Right cardiac atrium (tissue), 5 donors: ENCODE measurements around the gene PRTN3. TPM values are rescaled to one million over a fixed set of nuclear protein-coding genes. Genes with fewer than 3 reads are reported as not detected.

ENCODE experiments used
- ATAC-seq, 2 donors: fragments of 200-7000 bp; cut with Tn5 transposase; one replicate each; pipeline versions ENCODE4 v1.8.0 to v1.9.1; 2020; ENCODE audit warnings: moderate library complexity in 2 of 2, mild to moderate bottlenecking in 1 of 2
- DNase-seq, 3 donors: peaks; one replicate each; pipeline ENCODE4 v3.0.0-alpha.2; 2020
- H3K27ac ChIP-seq: one replicate; pipeline ENCODE4 v1.5.1; 2013; ENCODE audit warnings: mild to moderate bottlenecking, low read length, control low read depth, moderate library complexity
- H3K27me3 ChIP-seq: one replicate; pipeline ENCODE4 v1.6.1; 2013; ENCODE audit not compliant: control insufficient read depth, insufficient read depth
- H3K4me1 ChIP-seq: one replicate; pipeline ENCODE4 v1.6.1; 2013; ENCODE audit warnings: low read length; ENCODE audit not compliant: control insufficient read depth, insufficient read depth
- H3K4me3 ChIP-seq: one replicate; pipeline ENCODE4 v1.5.1; 2013; ENCODE audit warnings: low read length, control low read depth
- H3K9me3 ChIP-seq: one replicate; pipeline ENCODE4 v1.6.1; 2013; ENCODE audit warnings: low read length; ENCODE audit not compliant: control insufficient read depth
- WGBS: extraction: QIAGEN DNeasy Blood & Tissue Kit; methylation state at CpG from one replicate; pipeline ENCODE4 v1.1.7; 2013; 5-methylcytosine and 5-hydroxymethylcytosine counted together
- intact Hi-C, 4 donors: fragments of 100-400 bp; cut with DNase I; formaldehyde crosslinking; loops; one replicate each; pipeline versions ENCODE4 v1.11.0 to v1.14.0; 2022 to 2023
- polyA plus RNA-seq: library from polyadenylated mRNA; stranded (reverse); fragments of 200-250 nt; gene quantifications from one replicate; pipeline ENCODE4 v1.2.3, GENCODE V29; 2013
- total RNA-seq, 4 donors: library from RNA; stranded (reverse); fragmentation: NEBNext Ultra II Directional; extraction: Animal tissue kit (Norgen Biotek cat#: 25700); gene quantifications; one replicate each; pipeline ENCODE4 v1.2.1, GENCODE V29; 2021
- donor health status: healthy with polysubstance abuse.
- donor health status: DM: no; HTN: yes; CAD: no.
- donor health status: DM: no; HTN: no; CAD: no.
- donor health status: DM: no; HTN: yes; CAD: no; lungs with severe emphysema.
- donor health status: DM: yes; HTN: yes; CAD: no.

PRTN3 gene
- total and polyA plus RNA-seq, 5 donors = not detected

GRCh38 chr19:869245-870177 lies 28.7 kb downstream of the PRTN3 start:
- Histone ChIP-seq H3K27me3 (no peaks in the 10 kb centered on the region), H3K4me3 (no peak overlapping the region), H3K9me3 (no peaks in the 10 kb centered on the region), H3K4me1 (no peaks in the 10 kb centered on the region), H3K27ac (no peak overlapping the region)
- intact Hi-C loops = loop anchor here in 2 of 4 donors (10.0 kb wide), 1 partner anchor 45 kb away; the partner anchor contains the start of genes KISS1R (in 2 of the 2) and R3HDM4 (in 2 of the 2)
- DNase-seq (peak; percentile 83 to 89 (median 87)), ATAC-seq (peak; percentile 39 to 53)
- WGBS = 67% methylated on average over 29 of the region's 29 CpGs

GRCh38 chr19:870314-870713 lies 29.5 kb downstream of the PRTN3 start:
- no peaks in the 10 kb centered on the region for H3K27me3 ChIP-seq
- no peaks in the 10 kb centered on the region for H3K9me3 ChIP-seq
- no peaks in the 10 kb centered on the region for H3K4me1 ChIP-seq
- no peak overlapping the region for H3K27ac ChIP-seq
- no peak for ATAC-seq
- H3K4me3 ChIP-seq = no peak overlapping the region
- WGBS = 92% methylated on average over 8 of the region's 8 CpGs
- no peak for DNase-seq
- intact Hi-C loops = no loop called here

DNA sequence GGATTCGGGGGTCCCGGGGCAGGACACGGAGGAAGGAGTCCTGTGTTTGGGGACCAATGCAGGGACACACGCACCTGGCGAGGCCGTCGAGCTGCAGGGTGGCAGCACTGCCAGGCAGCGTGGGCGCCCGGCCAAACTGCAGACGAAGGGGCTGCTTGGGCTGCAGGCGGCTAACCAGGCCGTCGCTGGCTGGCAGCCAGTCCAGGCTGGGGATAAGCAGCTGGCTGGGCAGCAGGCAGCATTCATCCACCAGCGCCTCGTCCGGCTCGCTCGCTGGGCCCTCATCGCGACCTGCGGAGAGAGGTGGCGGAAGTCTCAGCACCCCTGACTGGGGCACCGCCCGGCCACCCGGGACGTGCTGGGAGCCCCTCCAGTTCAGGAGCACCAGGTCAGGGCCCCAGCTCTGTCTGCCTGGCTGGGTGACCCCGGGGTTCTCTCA lies 30.2 kb downstream of the PRTN3 start:
- WGBS = 67% methylated on average over 28 of the region's 28 CpGs
- no peaks in the 10 kb centered on the region for H3K9me3 ChIP-seq
- H3K4me1 ChIP-seq = no peaks in the 10 kb centered on the region
- intact Hi-C loops = no loop called here
- no peaks in the 10 kb centered on the region for H3K27me3 ChIP-seq
- no peak overlapping the region for H3K4me3 ChIP-seq
- ATAC-seq (peak; percentile 4 to 7), DNase-seq (peak; percentile 77 to 93 (median 89))
- no peak overlapping the region for H3K27ac ChIP-seq

DNA sequence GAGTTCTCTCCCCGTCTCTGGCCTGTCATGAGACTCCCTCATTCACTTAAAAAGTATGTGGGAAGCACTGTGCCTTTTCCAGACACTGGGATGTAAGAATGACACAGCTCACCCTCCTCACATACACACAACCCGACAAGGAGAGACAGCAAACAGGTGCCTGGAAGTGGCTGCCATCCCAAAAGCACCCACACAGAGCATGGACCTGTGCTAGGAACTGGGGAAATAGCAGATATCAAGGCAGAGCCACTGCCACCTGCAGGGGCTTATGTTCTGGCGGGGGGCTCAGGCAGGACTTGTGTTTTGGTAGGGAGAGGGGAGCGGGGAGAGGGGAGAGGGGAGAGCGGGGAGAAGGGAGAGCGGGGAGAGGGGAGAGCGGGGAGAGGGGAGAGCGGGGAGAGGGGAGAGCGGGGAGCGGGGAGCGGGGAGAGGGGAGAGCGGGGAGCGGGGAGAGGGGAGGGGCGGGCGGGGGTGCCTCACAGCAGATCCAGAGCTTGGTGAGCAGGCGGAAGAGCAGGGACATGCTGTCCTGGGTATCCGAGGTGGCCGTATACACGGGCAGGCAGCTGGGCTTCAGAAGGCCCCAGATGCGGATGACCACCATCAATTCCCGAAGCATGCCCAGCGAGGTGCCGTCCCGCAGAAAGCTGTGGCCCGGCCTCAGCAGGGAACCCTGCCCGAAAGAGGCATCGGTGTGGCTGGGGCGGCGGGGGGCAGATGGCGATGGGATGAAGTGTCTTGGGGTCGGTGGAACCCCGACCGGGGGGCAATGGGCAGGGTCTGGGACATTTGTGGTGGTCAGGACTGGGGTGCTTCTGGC lies 30.9 kb downstream of the PRTN3 start:
- WGBS = 91% methylated on average over 23 of the region's 33 CpGs
- no peaks in the 10 kb centered on the region for H3K4me1 ChIP-seq
- intact Hi-C loops = loop anchor here in 1 of 4 donors (2.0 kb wide), 1 partner anchor 43 kb away; no protein-coding TSS in a partner anchor
- H3K4me3 ChIP-seq = no peak overlapping the region
- H3K9me3 ChIP-seq = no peaks in the 10 kb centered on the region
- H3K27me3 ChIP-seq = no peaks in the 10 kb centered on the region
- no peak overlapping the region for H3K27ac ChIP-seq
- no peak for ATAC-seq
- peak in 1 of 3 donors; percentile 69 for DNase-seq

DNA sequence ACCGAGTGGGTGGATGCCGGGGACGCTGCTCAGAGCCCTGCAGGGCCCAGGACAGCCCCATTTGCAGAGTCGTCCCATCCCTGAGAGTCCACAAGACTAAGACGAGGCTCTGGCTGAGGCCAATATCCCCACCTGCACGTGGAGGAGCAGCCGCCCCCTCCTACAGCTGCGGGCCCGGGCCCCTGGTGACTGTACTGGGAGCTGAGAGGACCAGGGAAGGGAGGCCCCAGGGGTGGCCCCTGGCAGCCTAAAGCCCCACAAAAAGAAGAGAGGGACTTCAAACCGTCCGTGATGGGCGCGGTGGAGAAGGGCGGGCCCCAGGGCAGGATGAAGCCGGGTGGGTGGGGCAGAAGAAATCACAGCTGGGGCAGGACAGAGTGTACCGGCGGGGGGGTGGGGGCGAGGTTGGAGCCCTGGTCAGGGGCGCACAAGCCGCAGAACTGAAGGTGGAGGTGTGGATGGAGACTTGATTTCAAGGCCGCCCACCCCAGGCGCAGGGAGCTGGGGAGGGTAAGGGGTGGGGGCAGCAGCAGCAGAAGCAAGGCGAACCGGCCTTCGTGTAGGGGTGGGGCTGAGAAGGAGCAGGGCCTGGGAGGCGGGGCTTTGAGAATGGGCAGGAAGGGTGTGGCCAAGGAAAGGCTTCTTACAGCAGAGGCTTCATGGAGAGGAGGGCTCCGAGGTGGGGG lies 31.6 kb downstream of the PRTN3 start:
- H3K27ac ChIP-seq = no peak overlapping the region
- no peak overlapping the region for H3K4me3 ChIP-seq
- H3K4me1 ChIP-seq = no peaks in the 10 kb centered on the region
- intact Hi-C loops = loop anchor here in 1 of 4 donors (2.0 kb wide), 1 partner anchor 42 kb away; no protein-coding TSS in a partner anchor
- H3K9me3 ChIP-seq = no peaks in the 10 kb centered on the region
- H3K27me3 ChIP-seq = no peaks in the 10 kb centered on the region
- ATAC-seq (peak; percentile 41), DNase-seq (peak; percentile 69 to 91 (median 81))
- WGBS = 80% methylated on average over 27 of the region's 27 CpGs

DNA sequence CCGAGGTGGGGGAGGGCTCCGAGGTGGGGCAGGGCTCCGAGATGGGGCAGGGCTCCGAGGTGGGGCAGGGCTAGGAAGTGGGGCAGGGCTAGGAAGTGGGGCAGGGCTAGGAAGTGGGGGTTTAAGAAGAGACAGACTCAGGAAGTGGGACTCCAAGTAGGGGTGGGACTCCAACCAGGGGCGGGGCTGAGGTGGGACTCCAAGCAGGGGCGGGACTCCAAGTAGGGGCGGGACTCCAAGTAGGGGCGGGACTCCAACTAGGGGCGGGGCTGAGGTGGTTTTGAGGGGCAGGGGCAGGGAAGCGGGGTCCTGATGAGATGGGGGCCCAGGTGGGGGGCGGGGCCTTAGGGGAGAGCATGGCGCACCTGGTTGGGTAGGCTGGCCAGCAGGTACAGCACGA lies 32.3 kb downstream of the PRTN3 start:
- H3K4me1 ChIP-seq = no peaks in the 10 kb centered on the region
- H3K9me3 ChIP-seq = no peaks in the 10 kb centered on the region
- 91% methylated on average over 13 of the region's 13 CpGs for WGBS
- intact Hi-C loops = loop anchor here in 1 of 4 donors (2.0 kb wide), 1 partner anchor 42 kb away; no protein-coding TSS in a partner anchor
- DNase-seq = peak in 1 of 3 donors; percentile 82
- no peak overlapping the region for H3K27ac ChIP-seq
- H3K27me3 ChIP-seq = no peaks in the 10 kb centered on the region
- ATAC-seq = peak in 1 of 2 donors; percentile 7
- no peak overlapping the region for H3K4me3 ChIP-seq

- no peak for ATAC-seq
- DNase-seq = peak in 2 of 3 donors; percentile 15 to 63
- Histone ChIP-seq H3K27ac (no peak overlapping the region), H3K9me3 (no peaks in the 10 kb centered on the region), H3K27me3 (no peaks in the 10 kb centered on the region), H3K4me1 (no peaks in the 10 kb centered on the region), H3K4me3 (no peak overlapping the region)
- 96% methylated on average over 22 of the region's 22 CpGs for WGBS
- intact Hi-C loops = loop anchor here in 1 of 4 donors (2.0 kb wide), 1 partner anchor 41 kb away; no protein-coding TSS in a partner anchor
Observed at GRCh38 chr19:873561-874041, 32.8 kb downstream of the PRTN3 start.

- no peaks in the 10 kb centered on the region for H3K27me3 ChIP-seq
- no peak overlapping the region for H3K27ac ChIP-seq
- ATAC-seq = no peak
- no peaks in the 10 kb centered on the region for H3K4me1 ChIP-seq
- no peak overlapping the region for H3K4me3 ChIP-seq
- intact Hi-C loops = no loop called here
- H3K9me3 ChIP-seq = no peaks in the 10 kb centered on the region
- WGBS = 92% methylated on average over 28 of the region's 28 CpGs
- DNase-seq = peak in 1 of 3 donors; percentile 11
Observed at GRCh38 chr19:875265-875879, 34.6 kb downstream of the PRTN3 start.

DNA sequence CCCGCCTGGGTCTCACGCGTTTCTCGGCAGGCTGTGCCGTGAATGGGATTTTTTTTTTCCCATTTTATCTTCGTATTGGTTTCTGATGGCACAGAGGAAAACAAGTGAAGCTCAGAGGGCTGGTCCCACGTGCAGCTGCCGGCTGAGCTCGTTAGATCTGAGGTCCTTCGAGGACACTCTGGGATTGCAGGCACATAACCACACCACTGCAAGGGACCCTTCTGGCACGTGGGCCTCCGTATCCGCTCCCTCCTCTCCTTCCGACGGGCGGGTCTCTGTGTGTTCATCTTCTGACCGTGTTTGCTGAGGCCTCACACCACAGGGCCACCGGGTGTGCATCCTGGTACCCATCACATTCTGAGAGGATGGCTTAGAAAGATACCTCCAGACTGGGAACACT lies 35.3 kb downstream of the PRTN3 start:
- Histone ChIP-seq H3K9me3 (no peaks in the 10 kb centered on the region), H3K27ac (no peak overlapping the region), H3K4me3 (no peak overlapping the region), H3K4me1 (no peaks in the 10 kb centered on the region), H3K27me3 (no peaks in the 10 kb centered on the region)
- 76% methylated on average over 18 of the region's 18 CpGs for WGBS
- no peak for ATAC-seq
- intact Hi-C loops = no loop called here
- no peak for DNase-seq

DNA sequence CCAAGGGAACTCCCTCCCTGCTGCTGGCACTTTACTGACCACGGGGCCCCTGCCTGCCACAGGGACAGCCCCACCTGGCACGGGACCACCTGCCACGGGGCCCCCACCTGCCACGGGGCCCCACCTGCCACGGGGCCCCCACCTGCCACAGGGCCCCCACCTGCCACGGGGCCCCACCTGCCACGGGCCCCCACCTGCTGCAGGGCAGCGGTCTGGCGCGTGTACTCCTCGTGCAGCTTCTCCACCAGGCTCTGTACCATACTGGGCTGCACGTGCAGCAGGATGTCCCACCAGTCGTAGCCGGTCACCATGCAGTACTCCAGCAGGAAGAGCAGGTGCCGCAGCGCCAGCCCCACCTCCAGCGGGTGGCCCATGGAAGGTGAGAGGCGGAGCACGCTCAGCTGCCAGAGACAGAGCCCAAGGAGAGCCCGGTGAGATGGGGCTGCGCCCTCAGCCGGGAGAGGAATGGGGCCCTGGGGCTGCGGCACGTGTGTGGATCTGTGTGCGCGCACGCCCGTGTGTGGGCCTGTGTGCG lies 36.0 kb downstream of the PRTN3 start:
- Histone ChIP-seq H3K9me3 (no peaks in the 10 kb centered on the region), H3K4me1 (no peaks in the 10 kb centered on the region), H3K27ac (no peak overlapping the region), H3K27me3 (no peaks in the 10 kb centered on the region), H3K4me3 (no peak overlapping the region)
- intact Hi-C loops = no loop called here
- DNase-seq = peak in 1 of 3 donors; percentile 12
- no peak for ATAC-seq
- 94% methylated on average over 29 of the region's 29 CpGs for WGBS
